ENCODE measurements around the gene MS4A14. TPM values are rescaled to one million over a fixed set of nuclear protein-coding genes. Genes with fewer than 3 reads are reported as not detected.

MS4A14 gene
- total and polyA plus RNA-seq, 2 of the 8 experiments (the other 6 are each of a cell fraction or from before 2014, with no cell fraction given): not detected

DNA sequence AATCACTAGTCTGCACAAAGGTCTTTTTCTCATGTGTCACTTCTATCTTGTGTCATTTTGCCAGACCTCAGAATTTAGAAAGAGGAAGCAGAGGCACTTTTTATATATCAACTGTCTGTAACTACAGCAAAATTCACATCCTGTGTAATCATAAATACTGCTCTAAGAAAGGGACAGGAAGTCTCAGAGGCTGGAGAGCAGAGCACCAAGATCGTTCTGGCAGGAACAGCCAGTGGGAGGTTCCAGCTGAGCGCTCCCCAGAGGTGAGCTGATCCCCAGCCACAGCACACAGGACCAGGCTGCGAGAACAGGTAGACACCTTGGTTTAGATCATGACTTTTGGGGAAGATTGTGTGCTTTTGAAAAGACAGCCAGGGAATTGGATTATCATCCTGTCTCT is 17.9 kb upstream of the MS4A14 start, which contains the start of gene MS4A7 (continued):
- TF ChIP-seq TBP (IDR thresholded peaks at IDR 0.05; ENCODE audit: low read depth, low read length) (no peak), YY1 (IDR thresholded peaks at IDR 0.05; ENCODE audit: low read depth, low read length) (no peak), CHD1 (IDR thresholded peaks at IDR 0.05; ENCODE audit: low read depth, low read length) (no peak), ASH2L (IDR thresholded peaks at IDR 0.05; ENCODE audit: low read length) (no peak), POU5F1 (IDR thresholded peaks at IDR 0.05; ENCODE audit: low read depth, low read length) (no peak)
- TF ChIP-seq, protein P1, sequence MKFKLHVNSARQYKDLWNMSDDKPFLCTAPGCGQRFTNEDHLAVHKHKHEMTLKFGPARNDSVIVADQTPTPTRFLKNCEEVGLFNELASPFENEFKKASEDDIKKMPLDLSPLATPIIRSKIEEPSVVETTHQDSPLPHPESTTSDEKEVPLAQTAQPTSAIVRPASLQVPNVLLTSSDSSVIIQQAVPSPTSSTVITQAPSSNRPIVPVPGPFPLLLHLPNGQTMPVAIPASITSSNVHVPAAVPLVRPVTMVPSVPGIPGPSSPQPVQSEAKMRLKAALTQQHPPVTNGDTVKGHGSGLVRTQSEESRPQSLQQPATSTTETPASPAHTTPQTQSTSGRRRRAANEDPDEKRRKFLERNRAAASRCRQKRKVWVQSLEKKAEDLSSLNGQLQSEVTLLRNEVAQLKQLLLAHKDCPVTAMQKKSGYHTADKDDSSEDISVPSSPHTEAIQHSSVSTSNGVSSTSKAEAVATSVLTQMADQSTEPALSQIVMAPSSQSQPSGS (IDR thresholded peaks at IDR 0.05; ENCODE audit: low read length): no peak
- TF ChIP-seq, protein P2, sequence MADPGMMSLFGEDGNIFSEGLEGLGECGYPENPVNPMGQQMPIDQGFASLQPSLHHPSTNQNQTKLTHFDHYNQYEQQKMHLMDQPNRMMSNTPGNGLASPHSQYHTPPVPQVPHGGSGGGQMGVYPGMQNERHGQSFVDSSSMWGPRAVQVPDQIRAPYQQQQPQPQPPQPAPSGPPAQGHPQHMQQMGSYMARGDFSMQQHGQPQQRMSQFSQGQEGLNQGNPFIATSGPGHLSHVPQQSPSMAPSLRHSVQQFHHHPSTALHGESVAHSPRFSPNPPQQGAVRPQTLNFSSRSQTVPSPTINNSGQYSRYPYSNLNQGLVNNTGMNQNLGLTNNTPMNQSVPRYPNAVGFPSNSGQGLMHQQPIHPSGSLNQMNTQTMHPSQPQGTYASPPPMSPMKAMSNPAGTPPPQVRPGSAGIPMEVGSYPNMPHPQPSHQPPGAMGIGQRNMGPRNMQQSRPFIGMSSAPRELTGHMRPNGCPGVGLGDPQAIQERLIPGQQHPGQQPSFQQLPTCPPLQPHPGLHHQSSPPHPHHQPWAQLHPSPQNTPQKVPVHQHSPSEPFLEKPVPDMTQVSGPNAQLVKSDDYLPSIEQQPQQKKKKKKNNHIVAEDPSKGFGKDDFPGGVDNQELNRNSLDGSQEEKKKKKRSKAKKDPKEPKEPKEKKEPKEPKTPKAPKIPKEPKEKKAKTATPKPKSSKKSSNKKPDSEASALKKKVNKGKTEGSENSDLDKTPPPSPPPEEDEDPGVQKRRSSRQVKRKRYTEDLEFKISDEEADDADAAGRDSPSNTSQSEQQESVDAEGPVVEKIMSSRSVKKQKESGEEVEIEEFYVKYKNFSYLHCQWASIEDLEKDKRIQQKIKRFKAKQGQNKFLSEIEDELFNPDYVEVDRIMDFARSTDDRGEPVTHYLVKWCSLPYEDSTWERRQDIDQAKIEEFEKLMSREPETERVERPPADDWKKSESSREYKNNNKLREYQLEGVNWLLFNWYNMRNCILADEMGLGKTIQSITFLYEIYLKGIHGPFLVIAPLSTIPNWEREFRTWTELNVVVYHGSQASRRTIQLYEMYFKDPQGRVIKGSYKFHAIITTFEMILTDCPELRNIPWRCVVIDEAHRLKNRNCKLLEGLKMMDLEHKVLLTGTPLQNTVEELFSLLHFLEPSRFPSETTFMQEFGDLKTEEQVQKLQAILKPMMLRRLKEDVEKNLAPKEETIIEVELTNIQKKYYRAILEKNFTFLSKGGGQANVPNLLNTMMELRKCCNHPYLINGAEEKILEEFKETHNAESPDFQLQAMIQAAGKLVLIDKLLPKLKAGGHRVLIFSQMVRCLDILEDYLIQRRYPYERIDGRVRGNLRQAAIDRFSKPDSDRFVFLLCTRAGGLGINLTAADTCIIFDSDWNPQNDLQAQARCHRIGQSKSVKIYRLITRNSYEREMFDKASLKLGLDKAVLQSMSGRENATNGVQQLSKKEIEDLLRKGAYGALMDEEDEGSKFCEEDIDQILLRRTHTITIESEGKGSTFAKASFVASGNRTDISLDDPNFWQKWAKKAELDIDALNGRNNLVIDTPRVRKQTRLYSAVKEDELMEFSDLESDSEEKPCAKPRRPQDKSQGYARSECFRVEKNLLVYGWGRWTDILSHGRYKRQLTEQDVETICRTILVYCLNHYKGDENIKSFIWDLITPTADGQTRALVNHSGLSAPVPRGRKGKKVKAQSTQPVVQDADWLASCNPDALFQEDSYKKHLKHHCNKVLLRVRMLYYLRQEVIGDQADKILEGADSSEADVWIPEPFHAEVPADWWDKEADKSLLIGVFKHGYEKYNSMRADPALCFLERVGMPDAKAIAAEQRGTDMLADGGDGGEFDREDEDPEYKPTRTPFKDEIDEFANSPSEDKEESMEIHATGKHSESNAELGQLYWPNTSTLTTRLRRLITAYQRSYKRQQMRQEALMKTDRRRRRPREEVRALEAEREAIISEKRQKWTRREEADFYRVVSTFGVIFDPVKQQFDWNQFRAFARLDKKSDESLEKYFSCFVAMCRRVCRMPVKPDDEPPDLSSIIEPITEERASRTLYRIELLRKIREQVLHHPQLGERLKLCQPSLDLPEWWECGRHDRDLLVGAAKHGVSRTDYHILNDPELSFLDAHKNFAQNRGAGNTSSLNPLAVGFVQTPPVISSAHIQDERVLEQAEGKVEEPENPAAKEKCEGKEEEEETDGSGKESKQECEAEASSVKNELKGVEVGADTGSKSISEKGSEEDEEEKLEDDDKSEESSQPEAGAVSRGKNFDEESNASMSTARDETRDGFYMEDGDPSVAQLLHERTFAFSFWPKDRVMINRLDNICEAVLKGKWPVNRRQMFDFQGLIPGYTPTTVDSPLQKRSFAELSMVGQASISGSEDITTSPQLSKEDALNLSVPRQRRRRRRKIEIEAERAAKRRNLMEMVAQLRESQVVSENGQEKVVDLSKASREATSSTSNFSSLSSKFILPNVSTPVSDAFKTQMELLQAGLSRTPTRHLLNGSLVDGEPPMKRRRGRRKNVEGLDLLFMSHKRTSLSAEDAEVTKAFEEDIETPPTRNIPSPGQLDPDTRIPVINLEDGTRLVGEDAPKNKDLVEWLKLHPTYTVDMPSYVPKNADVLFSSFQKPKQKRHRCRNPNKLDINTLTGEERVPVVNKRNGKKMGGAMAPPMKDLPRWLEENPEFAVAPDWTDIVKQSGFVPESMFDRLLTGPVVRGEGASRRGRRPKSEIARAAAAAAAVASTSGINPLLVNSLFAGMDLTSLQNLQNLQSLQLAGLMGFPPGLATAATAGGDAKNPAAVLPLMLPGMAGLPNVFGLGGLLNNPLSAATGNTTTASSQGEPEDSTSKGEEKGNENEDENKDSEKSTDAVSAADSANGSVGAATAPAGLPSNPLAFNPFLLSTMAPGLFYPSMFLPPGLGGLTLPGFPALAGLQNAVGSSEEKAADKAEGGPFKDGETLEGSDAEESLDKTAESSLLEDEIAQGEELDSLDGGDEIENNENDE (IDR thresholded peaks at IDR 0.05; ENCODE audit: insufficient replicate concordance, low read length): no peak

All from H1 (cell line).